Stimulated activated CD8-positive, alpha-beta memory T cell treated with anti-CD3 and anti-CD28 coated beads, Interleukin-2, amount 100 ng/mL, for 1 hour (primary cell): ENCODE measurements around the gene MYOD1.

Experiments
- DNase-seq, 2 donors: peaks; one replicate each; pipeline ENCODE4 v3.0.0-alpha.2; 2020; ENCODE audit warnings: low read depth in 2 of 2

MYOD1 gene

GRCh38 chr11:17734986-17735817, 15.8 kb downstream of the MYOD1 start:
- no peak for DNase-seq

GRCh38 chr11:17735818-17736578, 16.6 kb downstream of the MYOD1 start:
- no peak for DNase-seq

- DNase-seq, result no peak
These were observed 17.2 kb downstream of the MYOD1 start for GRCh38 chr11:17736579-17736893.

- no peak for DNase-seq
These were observed 17.8 kb downstream of the MYOD1 start for GRCh38 chr11:17736930-17737817.

GRCh38 chr11:17738151-17738973, 19.0 kb downstream of the MYOD1 start:
- no peak for DNase-seq

GRCh38 chr11:17739945-17740338, 20.6 kb downstream of the MYOD1 start:
- DNase-seq, result no peak

- DNase-seq, result no peak
These were observed 21.4 kb downstream of the MYOD1 start for GRCh38 chr11:17740649-17741235.

GRCh38 chr11:17741487-17741886, 22.1 kb downstream of the MYOD1 start:
- no peak for DNase-seq

GRCh38 chr11:17742019-17742418, 22.6 kb downstream of the MYOD1 start:
- no peak for DNase-seq

GRCh38 chr11:17743026-17743807, 23.8 kb downstream of the MYOD1 start:
- no peak for DNase-seq

- no peak for DNase-seq
These were observed 24.4 kb downstream of the MYOD1 start for GRCh38 chr11:17743808-17744119.

GRCh38 chr11:17744151-17744940, 25.0 kb downstream of the MYOD1 start:
- DNase-seq, result no peak

- DNase-seq, result no peak
These were observed 25.8 kb downstream of the MYOD1 start for GRCh38 chr11:17745023-17745772.

GRCh38 chr11:17746096-17746495, 26.7 kb downstream of the MYOD1 start:
- DNase-seq, result no peak

GRCh38 chr11:17747131-17747955, 28.0 kb downstream of the MYOD1 start:
- no peak for DNase-seq

GRCh38 chr11:17748044-17748443, 28.7 kb downstream of the MYOD1 start:
- DNase-seq, result no peak

- no peak for DNase-seq
These were observed 29.7 kb downstream of the MYOD1 start for GRCh38 chr11:17748761-17749721.
